Glomerular endothelial cell (primary cell): ENCODE results near the gene POTEC. TPM values are rescaled to one million over a fixed set of nuclear protein-coding genes. Genes with fewer than 3 reads are reported as not detected.

ENCODE experiments used
- total RNA-seq: library from RNA; depleted of rRNA; stranded (reverse); fragments of >200 nt; gene quantifications from 2 replicates; pipeline ENCODE4 v1.2.3, GENCODE V29; 2015

POTEC gene
- total RNA-seq, 1 donor from 2014 or later = not detected

Other genes with a start within 250 kb of the POTEC start
- 0.70 TPM in 1 of 2 replicates, not detected in the other for gene ANKRD30B, start 204.6 kb upstream of the POTEC start, total RNA-seq